Neural progenitor cell (in vitro differentiated cells): Measurements from ENCODE around the gene EMC7. TPM values are rescaled to one million over a fixed set of nuclear protein-coding genes. Genes with fewer than 3 reads are reported as not detected.

Experiments
- DNase-seq: peaks from one replicate; pipeline ENCODE4 v3.0.0-alpha.2; 2016; ENCODE audit warnings: low spot score
- H2AFZ ChIP-seq: fragments of 200-600 bp; sonication (generic); replicated peaks from 2 replicates; pipeline ENCODE4 v1.6.1; 2016; ENCODE audit warnings: antibody characterized with exemption
- H3F3A ChIP-seq: fragments of 200-600 bp; sonication (generic); 2 replicates; pipeline ENCODE4 v1.6.1; 2016; ENCODE audit warnings: antibody characterized with exemption, low read depth
- H3K27ac ChIP-seq: fragments of 200-600 bp; sonication (generic); 2 replicates; pipeline ENCODE4 v1.5.1; 2016; ENCODE audit warnings: mild to moderate bottlenecking
- H3K27me3 ChIP-seq: fragments of 200-600 bp; sonication (generic); 2 replicates; pipeline ENCODE4 v1.6.1; 2016; ENCODE audit warnings: mild to moderate bottlenecking, moderate library complexity
- H3K36me3 ChIP-seq: fragments of 200-600 bp; sonication (generic); 2 replicates; pipeline ENCODE4 v1.5.1; 2016
- H3K4me1 ChIP-seq: fragments of 200-600 bp; sonication (generic); 2 replicates; pipeline ENCODE4 v1.6.1; 2016; ENCODE audit warnings: mixed run types
- H3K4me2 ChIP-seq: fragments of 200-600 bp; sonication (generic); 2 replicates; pipeline ENCODE4 v1.6.1; 2016
- H3K4me3 ChIP-seq: fragments of 200-600 bp; sonication (generic); 2 replicates; pipeline ENCODE4 v1.5.1; 2016
- H3K79me2 ChIP-seq: fragments of 200-600 bp; sonication (generic); 2 replicates; pipeline ENCODE4 v1.6.1; 2016; ENCODE audit warnings: low read depth
- H3K9ac ChIP-seq: fragments of 200-600 bp; sonication (generic); 2 replicates; pipeline ENCODE4 v1.6.1; 2016
- H3K9me3 ChIP-seq: fragments of 200-600 bp; sonication (generic); 2 replicates; pipeline ENCODE4 v1.5.1; 2016; ENCODE audit warnings: low read depth
- H4K20me1 ChIP-seq: fragments of 200-600 bp; sonication (generic); 2 replicates; pipeline ENCODE4 v1.6.1; 2016; ENCODE audit warnings: low read depth
- H3K27ac Mint-ChIP-seq: 3 replicates; pipeline ENCODE4 v1.8.0; 2021; ENCODE audit warnings: mixed read lengths
- H3K27me3 Mint-ChIP-seq: 2 replicates; pipeline ENCODE4 v1.8.0; 2022; ENCODE audit warnings: low read depth, mild to moderate bottlenecking, inconsistent platforms, moderate library complexity, mixed read lengths; ENCODE audit not compliant: insufficient read depth
- H3K36me3 Mint-ChIP-seq: 3 replicates; pipeline ENCODE4 v1.8.0; 2021; ENCODE audit warnings: mixed read lengths
- H3K4me1 Mint-ChIP-seq: 3 replicates; pipeline ENCODE4 v1.8.0; 2021; ENCODE audit warnings: mixed read lengths
- H3K4me3 Mint-ChIP-seq: 3 replicates; pipeline ENCODE4 v1.8.0; 2021; ENCODE audit warnings: mild to moderate bottlenecking, moderate library complexity, mixed read lengths
- H3K9me3 Mint-ChIP-seq: 3 replicates; pipeline ENCODE4 v1.8.0; 2020; ENCODE audit warnings: mixed read lengths
- EZH2 ChIP-seq: fragments of 200-600 bp; sonication (generic); IDR thresholded peaks from 2 replicates; pipeline ENCODE4 v1.6.1; 2017; ENCODE audit warnings: antibody characterized with exemption, mild to moderate bottlenecking, moderate library complexity
- EZH2phosphoT487 ChIP-seq: fragments of 200-600 bp; sonication (generic); IDR thresholded peaks from 2 replicates; pipeline ENCODE4 v1.6.1; 2017; ENCODE audit warnings: antibody characterized with exemption
- total RNA-seq: library from RNA; depleted of rRNA; stranded (reverse); fragments of >200 nt; gene quantifications from 2 replicates; pipeline ENCODE4 v1.2.3, GENCODE V29; 2015; ENCODE audit warnings: low replicate concordance
- TF ChIP-seq, protein P1 (sequence below): fragments of 200-600 bp; sonication (generic); IDR thresholded peaks from 2 replicates; pipeline ENCODE4 v1.5.1; 2017; ENCODE audit warnings: antibody characterized with exemption, mild to moderate bottlenecking

The EMC7 gene
- total RNA-seq, 1 donor from 2014 or later: 25.6 TPM

DNA sequence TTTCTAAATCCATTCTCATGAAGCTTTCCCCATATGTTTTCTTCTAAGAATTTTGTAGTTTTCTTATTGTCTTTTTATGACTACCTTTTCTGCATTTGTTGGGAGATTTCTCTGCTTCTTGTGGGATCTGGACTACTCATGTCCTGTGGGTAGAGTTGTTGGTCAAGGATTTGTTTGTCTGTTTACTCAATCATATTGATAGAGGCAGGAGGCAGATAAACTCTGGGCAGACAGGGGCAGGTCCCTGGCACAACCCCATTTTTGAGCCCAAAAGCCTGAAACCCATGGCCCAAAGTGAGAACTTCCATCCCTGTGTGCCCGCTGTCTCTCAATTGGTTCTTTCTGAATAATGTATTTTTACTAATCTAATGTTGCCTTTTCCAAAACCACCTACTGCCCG, 12.6 kb upstream of the EMC7 start:
- Histone ChIP-seq H3K36me3 (no peaks in the 10 kb centered on the region), H3K27me3 (no peaks in the 10 kb centered on the region), H3K4me1 (no peaks in the 10 kb centered on the region), H3K4me3 (no peak overlapping the region), H2AFZ (no peak overlapping the region), H3K27ac (no peak overlapping the region), H3K9ac (no peak overlapping the region), H3K4me2 (no peak overlapping the region), H3K9me3 (no peaks in the 10 kb centered on the region), H4K20me1 (no peaks in the 10 kb centered on the region), H3F3A (no peaks in the 10 kb centered on the region), H3K79me2 (no peaks in the 10 kb centered on the region)
- Mint-ChIP-seq H3K27ac (no peak overlapping the region), H3K4me3 (no peak overlapping the region), H3K9me3 (no peaks in the 10 kb centered on the region), H3K4me1 (no peaks in the 10 kb centered on the region), H3K36me3 (no peaks in the 10 kb centered on the region), H3K27me3 (peaks cover 3% of the 10 kb centered on the region)
- TF ChIP-seq, protein P1, sequence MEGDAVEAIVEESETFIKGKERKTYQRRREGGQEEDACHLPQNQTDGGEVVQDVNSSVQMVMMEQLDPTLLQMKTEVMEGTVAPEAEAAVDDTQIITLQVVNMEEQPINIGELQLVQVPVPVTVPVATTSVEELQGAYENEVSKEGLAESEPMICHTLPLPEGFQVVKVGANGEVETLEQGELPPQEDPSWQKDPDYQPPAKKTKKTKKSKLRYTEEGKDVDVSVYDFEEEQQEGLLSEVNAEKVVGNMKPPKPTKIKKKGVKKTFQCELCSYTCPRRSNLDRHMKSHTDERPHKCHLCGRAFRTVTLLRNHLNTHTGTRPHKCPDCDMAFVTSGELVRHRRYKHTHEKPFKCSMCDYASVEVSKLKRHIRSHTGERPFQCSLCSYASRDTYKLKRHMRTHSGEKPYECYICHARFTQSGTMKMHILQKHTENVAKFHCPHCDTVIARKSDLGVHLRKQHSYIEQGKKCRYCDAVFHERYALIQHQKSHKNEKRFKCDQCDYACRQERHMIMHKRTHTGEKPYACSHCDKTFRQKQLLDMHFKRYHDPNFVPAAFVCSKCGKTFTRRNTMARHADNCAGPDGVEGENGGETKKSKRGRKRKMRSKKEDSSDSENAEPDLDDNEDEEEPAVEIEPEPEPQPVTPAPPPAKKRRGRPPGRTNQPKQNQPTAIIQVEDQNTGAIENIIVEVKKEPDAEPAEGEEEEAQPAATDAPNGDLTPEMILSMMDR: no peak
- TF ChIP-seq EZH2phosphoT487: no peak
- TF ChIP-seq EZH2: no peak
- DNase-seq: no peak

DNA sequence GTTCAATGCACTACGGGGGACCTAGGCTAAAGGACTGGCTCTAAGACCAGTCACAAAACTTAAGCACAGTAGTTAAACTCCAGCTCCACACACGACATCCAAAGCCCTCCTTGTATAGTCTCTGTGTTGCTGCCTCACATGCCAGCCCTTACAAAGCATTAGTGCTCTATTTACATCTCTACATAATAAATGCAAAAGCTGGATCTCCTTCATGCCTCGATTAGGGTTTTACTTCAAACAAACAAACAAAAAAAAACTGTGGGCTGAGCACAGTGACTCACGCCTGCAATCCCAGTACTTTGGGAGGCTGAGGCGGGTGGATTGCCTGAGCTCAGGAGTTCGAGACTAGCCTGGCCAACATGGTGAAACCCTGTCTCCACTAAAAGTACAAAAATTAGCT, 9.8 kb upstream of the EMC7 start:
- no peaks in the 10 kb centered on the region for H3K4me1 ChIP-seq
- no peaks in the 10 kb centered on the region for H3K27me3 ChIP-seq
- H3K27ac Mint-ChIP-seq: no peak overlapping the region
- no peak overlapping the region for H3K4me3 Mint-ChIP-seq
- H4K20me1 ChIP-seq: no peaks in the 10 kb centered on the region
- no peak overlapping the region for H3K4me2 ChIP-seq
- H3K4me1 Mint-ChIP-seq: no peaks in the 10 kb centered on the region
- no peaks in the 10 kb centered on the region for H3F3A ChIP-seq
- H3K36me3 ChIP-seq: no peaks in the 10 kb centered on the region
- no peaks in the 10 kb centered on the region for H3K9me3 Mint-ChIP-seq
- TF ChIP-seq EZH2: no peak
- TF ChIP-seq, protein P1: no peak
- no peak for TF ChIP-seq EZH2phosphoT487
- no peak for DNase-seq
- no peaks in the 10 kb centered on the region for H3K27me3 Mint-ChIP-seq
- no peaks in the 10 kb centered on the region for H3K79me2 ChIP-seq
- H3K9me3 ChIP-seq: no peaks in the 10 kb centered on the region
- H3K27ac ChIP-seq: no peak overlapping the region
- H3K4me3 ChIP-seq: no peak overlapping the region
- H2AFZ ChIP-seq: peak overlapping the region; percentile 72
- no peaks in the 10 kb centered on the region for H3K36me3 Mint-ChIP-seq
- no peak overlapping the region for H3K9ac ChIP-seq

DNA sequence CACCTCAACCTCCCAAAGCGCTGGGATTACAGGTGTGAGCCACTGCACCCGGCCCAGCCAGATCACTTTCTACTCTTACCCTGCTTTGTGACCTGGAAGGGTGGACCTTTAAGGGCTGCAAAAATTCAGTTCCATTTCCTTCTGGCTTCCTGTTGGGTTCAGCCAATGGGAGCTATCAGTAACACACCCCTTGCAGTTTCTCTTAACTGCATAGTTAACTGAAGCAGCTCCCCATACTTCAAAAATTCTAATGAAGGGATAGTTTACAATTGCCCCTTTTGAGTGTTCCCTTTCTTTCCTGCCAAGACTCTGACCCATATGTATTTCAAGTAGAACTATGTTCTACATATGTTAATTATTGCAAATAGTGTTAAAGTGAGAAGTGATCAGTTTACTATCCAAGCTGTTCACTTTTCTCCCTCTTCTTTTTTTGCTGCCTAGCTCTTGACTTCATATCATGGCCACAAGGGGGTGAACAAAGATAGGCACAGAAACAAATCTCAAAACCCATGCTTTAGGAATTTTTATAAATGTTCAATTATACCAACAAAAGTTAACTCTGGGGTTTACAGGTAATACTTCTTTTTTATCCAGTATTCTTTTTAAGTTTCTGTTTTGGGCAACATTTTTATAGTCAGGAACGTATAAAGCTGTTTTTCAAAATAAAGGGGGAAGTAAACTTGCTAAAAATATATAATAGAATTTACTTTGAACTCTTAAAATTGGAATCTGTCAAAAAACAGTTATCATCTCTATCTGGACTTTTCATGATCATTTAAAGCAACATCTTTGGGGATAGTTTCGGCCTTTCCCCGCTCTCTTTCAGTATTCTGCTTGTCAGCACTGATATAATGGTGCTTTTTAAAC, 8.4 kb upstream of the EMC7 start:
- H3K36me3 Mint-ChIP-seq: no peaks in the 10 kb centered on the region
- no peaks in the 10 kb centered on the region for H3K4me1 Mint-ChIP-seq
- no peaks in the 10 kb centered on the region for H3K9me3 Mint-ChIP-seq
- Histone ChIP-seq H3K79me2 (no peaks in the 10 kb centered on the region), H3K4me3 (no peak overlapping the region), H3K27ac (no peak overlapping the region), H2AFZ (peak overlapping the region; percentile 32), H3F3A (no peaks in the 10 kb centered on the region), H3K9me3 (no peaks in the 10 kb centered on the region), H4K20me1 (no peaks in the 10 kb centered on the region), H3K4me1 (no peaks in the 10 kb centered on the region), H3K9ac (no peak overlapping the region), H3K4me2 (no peak overlapping the region), H3K27me3 (no peaks in the 10 kb centered on the region), H3K36me3 (no peaks in the 10 kb centered on the region)
- TF ChIP-seq EZH2: no peak
- TF ChIP-seq, protein P1: peak; percentile 81
- no peak for TF ChIP-seq EZH2phosphoT487
- H3K4me3 Mint-ChIP-seq: no peak overlapping the region
- DNase-seq: peak; percentile 32
- no peaks in the 10 kb centered on the region for H3K27me3 Mint-ChIP-seq
- H3K27ac Mint-ChIP-seq: no peak overlapping the region
